ENCODE measurements around the gene PRX.
"Not testable (repeated sequence)": the region's sequence is repeated elsewhere in the genome, so short reads cannot be mapped to it uniquely, and the experiment has no call there.

The PRX gene

GRCh38 chr19:40414542-40415535 lies 1.7 kb upstream of the PRX start:
- no peak for DNase-seq

GRCh38 chr19:40412866-40413265 lies 312 bp downstream of the PRX start:
- no peak for DNase-seq

GRCh38 chr19:40411958-40412499 lies 1.1 kb downstream of the PRX start:
- DNase-seq: no peak

DNA sequence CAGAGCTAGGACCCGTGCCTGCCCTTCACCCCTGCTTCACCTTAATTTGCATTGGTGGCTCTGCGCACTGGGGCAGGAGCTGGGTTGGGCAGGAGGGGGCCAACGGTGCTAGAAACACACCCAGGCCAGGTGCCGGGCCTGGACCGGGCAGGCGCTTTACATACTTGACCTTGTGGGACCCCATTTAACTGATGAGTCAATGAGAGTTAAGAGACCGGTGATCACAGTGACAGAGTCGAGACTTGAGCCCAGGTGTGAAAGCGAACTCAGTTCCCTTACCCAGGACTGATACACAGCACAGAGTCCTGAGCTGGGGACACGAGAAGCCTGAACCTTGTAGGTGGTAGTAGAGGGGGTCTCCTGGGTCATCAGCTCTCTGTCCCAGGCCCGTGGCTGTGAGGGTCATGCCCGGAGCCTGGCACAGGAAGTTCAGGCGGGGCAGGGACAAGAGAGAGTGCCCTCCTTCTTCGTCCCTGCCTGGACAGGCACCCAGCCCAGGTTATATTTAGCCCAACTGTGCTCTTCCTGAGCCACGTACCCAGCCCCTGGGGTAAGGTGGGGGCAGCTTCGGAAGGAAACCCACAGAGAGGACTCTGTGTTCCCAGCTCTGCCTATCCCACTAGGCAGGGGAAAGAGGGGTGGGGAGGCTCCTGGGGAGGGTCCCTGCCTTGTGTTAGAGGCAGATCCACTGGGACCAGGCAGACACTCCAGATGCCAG lies 1.9 kb downstream of the PRX start:
- no peak for DNase-seq

- DNase-seq: no peak
Measured at GRCh38 chr19:40410030-40410389, 3.2 kb downstream of the PRX start.

GRCh38 chr19:40408598-40408925 lies 4.6 kb downstream of the PRX start:
- not testable (repeated sequence) for DNase-seq

DNA sequence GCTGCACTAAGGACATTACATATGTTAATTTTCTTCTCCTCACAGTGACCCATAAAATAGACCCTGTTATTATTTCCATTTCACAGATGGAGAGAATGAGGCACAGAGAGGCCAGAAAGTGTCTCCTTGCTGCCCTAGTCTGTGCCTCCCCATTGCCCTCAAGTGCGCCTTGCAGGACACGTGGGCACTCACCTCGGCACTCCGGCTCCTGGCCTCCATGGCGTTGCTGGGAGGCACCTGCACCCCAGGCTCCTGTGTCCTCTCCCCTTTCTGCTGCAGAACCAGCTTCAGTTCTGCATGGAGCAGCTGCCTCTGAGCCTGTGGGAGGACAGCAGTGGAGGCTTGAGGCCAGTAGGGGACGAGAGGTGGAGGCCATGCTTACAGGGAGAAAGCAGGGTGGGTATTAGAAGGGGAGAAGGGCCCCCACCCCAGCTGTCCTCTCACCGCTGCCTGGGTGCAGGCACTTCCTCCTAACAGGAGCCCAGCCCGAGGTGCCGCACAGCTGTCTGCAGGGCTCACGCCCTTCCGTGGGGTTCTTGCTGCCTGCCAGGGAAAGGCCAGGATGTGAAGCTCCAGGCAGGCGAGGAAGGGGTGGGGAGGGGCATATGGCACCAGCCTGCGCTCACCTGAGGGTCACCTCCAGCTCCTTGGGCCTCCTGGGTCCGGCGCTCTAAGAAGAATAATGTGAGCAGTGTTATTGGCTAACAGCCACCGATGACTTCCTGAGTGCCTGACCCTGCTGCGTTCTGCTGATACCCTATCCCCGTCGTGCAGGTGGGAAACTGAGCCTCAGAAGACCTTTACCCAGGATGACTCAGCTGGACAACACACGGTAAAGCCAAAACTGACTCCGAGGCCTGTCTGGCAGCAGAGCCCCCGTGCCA lies 5.2 kb downstream of the PRX start:
- no peak for DNase-seq

GRCh38 chr19:40403262-40403984 lies 9.8 kb downstream of the PRX start:
- DNase-seq: peak; percentile 88

- DNase-seq: no peak
Measured at GRCh38 chr19:40400559-40400958, 12.6 kb downstream of the PRX start.

DNA sequence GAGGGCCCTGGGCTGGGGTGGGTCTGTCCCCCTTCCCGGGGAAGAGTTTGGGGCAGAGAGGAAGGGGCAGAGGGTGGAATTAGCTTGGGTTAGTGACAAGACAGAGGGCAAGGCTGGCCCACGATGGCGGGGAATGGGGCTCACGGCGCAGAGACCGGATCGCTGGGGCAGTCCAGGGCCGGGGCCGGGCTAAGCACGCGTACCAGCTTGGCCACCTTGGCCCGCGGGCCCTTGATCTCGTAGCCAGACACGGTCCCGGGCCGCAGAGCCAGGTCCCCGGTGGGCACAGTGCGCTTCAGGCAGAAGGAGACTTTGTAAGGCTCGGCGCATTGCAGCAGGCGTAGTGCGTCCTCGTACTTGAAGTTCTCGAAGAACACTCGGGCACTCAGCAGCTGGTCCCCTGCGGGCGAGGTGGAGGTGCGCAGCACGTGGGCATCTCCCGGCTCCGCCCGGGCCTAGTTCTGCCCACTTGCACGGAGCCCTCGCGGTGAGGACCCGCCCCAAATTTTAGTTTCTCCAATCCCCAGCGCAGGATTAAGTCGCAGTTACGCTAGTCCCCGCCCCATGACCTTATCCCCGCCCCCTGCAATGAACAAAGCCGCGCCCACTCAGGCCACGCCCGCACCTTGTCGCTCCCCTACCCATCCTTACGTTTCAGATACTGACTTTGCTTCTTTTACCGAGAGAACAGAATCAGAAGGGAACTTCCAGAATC lies 14.6 kb downstream of the PRX start:
- peak; percentile 71 for DNase-seq

GRCh38 chr19:40397568-40397906 lies 15.6 kb downstream of the PRX start:
- DNase-seq: no peak

- DNase-seq: no peak
Measured at GRCh38 chr19:40396886-40397567, 16.2 kb downstream of the PRX start.

- no peak for DNase-seq
Measured at GRCh38 chr19:40395956-40396355, 17.2 kb downstream of the PRX start.

GRCh38 chr19:40394816-40395210 lies 18.4 kb downstream of the PRX start:
- no peak for DNase-seq

GRCh38 chr19:40393894-40394815 lies 19.0 kb downstream of the PRX start:
- no peak for DNase-seq

- no peak for DNase-seq
Measured at GRCh38 chr19:40392894-40393517, 20.2 kb downstream of the PRX start.

GRCh38 chr19:40392123-40392522 lies 21.1 kb downstream of the PRX start:
- DNase-seq: no peak

- DNase-seq: no peak
Measured at GRCh38 chr19:40390084-40390742, 23.0 kb downstream of the PRX start, which contains the start of gene HIPK4. Gene HIPK4 (minus strand): TSS chr19:40390181. CDS start chr19:40389902, 279 bp downstream.

Measured in activated CD8-positive, alpha-beta memory T cell treated with anti-CD3 and anti-CD28 coated beads for 24 hours (primary cell).